ENCODE results near the gene SCLT1. TPM values are rescaled to one million over a fixed set of nuclear protein-coding genes. Genes with fewer than 3 reads are reported as not detected.

SCLT1 gene
- total RNA-seq, 1 experiment from 2014 or later = 13.3 TPM

DNA sequence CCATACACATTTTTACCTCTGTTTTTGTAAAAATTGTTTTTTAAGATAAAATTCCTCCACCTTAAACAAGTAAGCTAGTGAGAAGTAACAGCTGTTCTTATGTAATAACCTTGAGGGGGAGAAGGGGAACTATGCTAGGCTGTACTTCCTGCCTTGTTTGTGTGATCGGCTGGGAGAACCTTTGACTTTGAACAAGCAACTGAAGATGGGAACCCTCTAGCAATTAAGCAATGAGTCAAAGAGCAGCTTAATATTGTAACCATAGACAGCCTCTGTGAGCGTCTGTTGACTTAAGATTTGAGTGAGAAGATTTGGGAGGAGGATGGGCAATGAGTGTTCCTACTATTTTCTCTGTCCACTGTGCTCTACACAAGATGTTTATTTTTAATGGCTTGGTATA lies 135.1 kb downstream of the SCLT1 start:
- Histone ChIP-seq H3K9me3 (ENCODE audit: control insufficient read depth in 1 of 2, insufficient read depth in 1 of 2, low read depth in 1 of 2, low read length in 2 of 2) (no peaks in the 10 kb centered on the region), H3K4me2 (ENCODE audit: low read length) (no peak overlapping the region), H3K79me2 (ENCODE audit: insufficient read depth, low read length) (no peaks in the 10 kb centered on the region), H4K20me1 (ENCODE audit: insufficient read depth) (no peaks in the 10 kb centered on the region), H3K36me3 (ENCODE audit: control insufficient read depth in 1 of 2, insufficient read depth in 2 of 2, low read length in 2 of 2) (no peaks in the 10 kb centered on the region), H3K9me2 (ENCODE audit: insufficient read depth) (no peaks in the 10 kb centered on the region), H3K4me3 (replicated peaks in 1 of 2; ENCODE audit: low read depth in 1 of 2, low read length in 2 of 2) (no peak overlapping the region), H3K9ac (ENCODE audit: low read length) (no peak overlapping the region), H3K27me3 (ENCODE audit: insufficient read depth, low read length) (no peaks in the 10 kb centered on the region), H3K27ac (ENCODE audit: low read depth, low read length) (no peak overlapping the region), H2AFZ (ENCODE audit: low read depth, low read length, poor library complexity, severe bottlenecking) (no peak overlapping the region), H3K4me1 (ENCODE audit: control insufficient read depth in 1 of 2, insufficient read depth in 2 of 2, low read length in 2 of 2) (no peaks in the 10 kb centered on the region)
- BruUV-seq (replicated peaks) = no TSS peak
- DNase-seq (ENCODE audit: low read depth, low spot score) = no peak
- ChIA-PET POLR2A (no interaction called here), CTCF (no interaction called here), RAD21 (ENCODE audit: low non-redundant PET in 1 of 2, low total read pairs in 2 of 2, uncharacterized antibody in 2 of 2, unreplicated experiment in 2 of 2) (no interaction called here)
- intact Hi-C loops (cut with micrococcal nuclease) = no loop called here
- no peak for TF ChIP-seq YY1 (IDR thresholded peaks at IDR 0.05; ENCODE audit: extremely low read depth, insufficient replicate concordance, low read depth, low read length)
- TF ChIP-seq ELF1 (IDR thresholded peaks at IDR 0.05; ENCODE audit: borderline replicate concordance, low read depth) = no peak
- TF ChIP-seq, protein P1, sequence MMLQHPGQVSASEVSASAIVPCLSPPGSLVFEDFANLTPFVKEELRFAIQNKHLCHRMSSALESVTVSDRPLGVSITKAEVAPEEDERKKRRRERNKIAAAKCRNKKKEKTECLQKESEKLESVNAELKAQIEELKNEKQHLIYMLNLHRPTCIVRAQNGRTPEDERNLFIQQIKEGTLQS (IDR thresholded peaks at IDR 0.05) = no peak
- no peak for TF ChIP-seq EZH2phosphoT487 (IDR thresholded peaks at IDR 0.05; ENCODE audit: borderline replicate concordance)
- no peak for TF ChIP-seq ZNF274 (IDR thresholded peaks at IDR 0.05; ENCODE audit: low read depth, low read length)
- TF ChIP-seq POLR2AphosphoS5 (IDR thresholded peaks at IDR 0.05; ENCODE audit: low read depth, low read length) = no peak
- TF ChIP-seq FOSL1 (IDR thresholded peaks at IDR 0.05; ENCODE audit: low read depth) = no peak
- no peak for TF ChIP-seq SP1 (IDR thresholded peaks at IDR 0.05; ENCODE audit: low read depth)
- no peak for TF ChIP-seq ZBTB33 (IDR thresholded peaks at IDR 0.05; ENCODE audit: extremely low read depth, insufficient replicate concordance, low read length)
- no peak for TF ChIP-seq EGR1 (IDR thresholded peaks at IDR 0.05; ENCODE audit: low read depth)
- no peak for TF ChIP-seq POLR2A (IDR thresholded peaks at IDR 0.05; ENCODE audit: borderline replicate concordance, extremely low read depth, insufficient read depth, insufficient read length)
- ATAC-seq = no peak

Data from HCT116 (cell line).